GF-D8 (cell line): ENCODE results near the gene NDST1.

Source experiments
- DNase-seq: peaks from one replicate; lab custom pipeline; 2025; lab: John Stamatoyannopoulos, UW

NDST1 gene

GRCh38 chr5:150587856-150588595 is 80.1 kb downstream of the NDST1 start:
- no peak for DNase-seq

- DNase-seq = no peak
Measured at GRCh38 chr5:150588596-150588890, 80.6 kb downstream of the NDST1 start.

GRCh38 chr5:150589862-150590601 is 82.1 kb downstream of the NDST1 start:
- DNase-seq = no peak

- DNase-seq = no peak
Measured at GRCh38 chr5:150590979-150591695, 83.2 kb downstream of the NDST1 start.

- DNase-seq = no peak
Measured at GRCh38 chr5:150593593-150593992, 85.7 kb downstream of the NDST1 start.

- DNase-seq = no peak
Measured at GRCh38 chr5:150593996-150594395, 86.1 kb downstream of the NDST1 start.

- DNase-seq = no peak
Measured at GRCh38 chr5:150595466-150596031, 87.6 kb downstream of the NDST1 start.

GRCh38 chr5:150596313-150596712 is 88.4 kb downstream of the NDST1 start:
- no peak for DNase-seq

GRCh38 chr5:150596826-150597225 is 88.9 kb downstream of the NDST1 start:
- no peak for DNase-seq

GRCh38 chr5:150598006-150598405 is 90.1 kb downstream of the NDST1 start:
- no peak for DNase-seq

- DNase-seq = no peak
Measured at GRCh38 chr5:150598821-150599273, 90.9 kb downstream of the NDST1 start.

GRCh38 chr5:150599281-150599680 is 91.3 kb downstream of the NDST1 start:
- no peak for DNase-seq

- DNase-seq = no peak
Measured at GRCh38 chr5:150599917-150600511, 92.1 kb downstream of the NDST1 start.

GRCh38 chr5:150600616-150601490 is 92.9 kb downstream of the NDST1 start:
- no peak for DNase-seq

- no peak for DNase-seq
Measured at GRCh38 chr5:150601491-150602345, 93.8 kb downstream of the NDST1 start.

- DNase-seq = no peak
Measured at GRCh38 chr5:150603052-150603451, 95.1 kb downstream of the NDST1 start.

GRCh38 chr5:150603491-150603890 is 95.6 kb downstream of the NDST1 start:
- no peak for DNase-seq

GRCh38 chr5:150604010-150604409 is 96.1 kb downstream of the NDST1 start:
- DNase-seq = no peak

- DNase-seq = no peak
Measured at GRCh38 chr5:150604894-150605440, 97.0 kb downstream of the NDST1 start.

- no peak for DNase-seq
Measured at GRCh38 chr5:150605546-150605945, 97.6 kb downstream of the NDST1 start.
